T-helper 9 cell (primary cell): Measurements from ENCODE around the gene DNAJC27.

Experiments
- DNase-seq: peaks from one replicate; pipeline ENCODE4 v3.0.0-alpha.2; 2020

The DNAJC27 gene

DNA sequence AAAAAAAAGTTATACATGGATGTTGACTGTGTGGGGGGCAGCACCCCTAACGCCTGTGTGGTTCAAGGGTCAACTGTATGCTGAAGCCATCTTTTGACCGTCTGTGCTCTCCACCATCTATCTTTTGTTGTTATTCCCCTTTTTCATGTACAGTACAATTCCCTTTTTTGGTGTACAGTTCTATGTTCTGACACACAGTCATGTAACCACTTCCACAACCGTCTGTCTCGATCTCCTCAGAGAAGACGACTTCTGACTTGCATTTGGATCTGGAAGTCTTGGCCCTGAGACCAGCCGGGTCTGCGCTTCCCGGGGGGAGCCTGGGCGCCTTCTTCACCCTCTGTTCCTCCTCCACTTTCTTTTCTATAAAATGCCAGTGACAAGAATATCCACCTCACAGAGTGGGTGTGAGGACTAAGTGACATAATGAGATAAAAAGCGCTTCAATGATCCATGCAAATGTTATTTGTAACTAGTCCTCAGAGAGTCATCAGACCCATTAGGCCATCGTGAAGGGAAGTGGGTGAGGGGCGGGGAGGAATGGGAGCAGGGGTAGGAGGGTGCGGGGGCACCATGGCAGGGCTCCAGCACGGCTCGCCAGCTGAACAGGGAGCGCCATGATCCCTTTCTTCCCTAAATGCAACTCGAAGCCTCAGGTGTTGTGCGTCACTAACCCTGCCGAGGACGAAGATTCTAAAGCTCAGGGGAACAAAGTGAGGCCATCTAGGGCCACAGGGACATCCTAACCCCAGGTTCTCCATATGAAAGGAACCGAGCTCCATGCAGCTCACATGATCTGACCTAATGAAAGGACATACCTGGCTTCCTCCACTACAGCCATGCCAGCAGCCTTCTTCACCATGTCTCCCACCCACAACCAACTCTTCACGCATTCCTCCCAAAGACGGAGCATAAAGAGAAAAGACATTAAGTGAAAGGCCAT is 68.3 kb downstream of the DNAJC27 start:
- no peak for DNase-seq

DNA sequence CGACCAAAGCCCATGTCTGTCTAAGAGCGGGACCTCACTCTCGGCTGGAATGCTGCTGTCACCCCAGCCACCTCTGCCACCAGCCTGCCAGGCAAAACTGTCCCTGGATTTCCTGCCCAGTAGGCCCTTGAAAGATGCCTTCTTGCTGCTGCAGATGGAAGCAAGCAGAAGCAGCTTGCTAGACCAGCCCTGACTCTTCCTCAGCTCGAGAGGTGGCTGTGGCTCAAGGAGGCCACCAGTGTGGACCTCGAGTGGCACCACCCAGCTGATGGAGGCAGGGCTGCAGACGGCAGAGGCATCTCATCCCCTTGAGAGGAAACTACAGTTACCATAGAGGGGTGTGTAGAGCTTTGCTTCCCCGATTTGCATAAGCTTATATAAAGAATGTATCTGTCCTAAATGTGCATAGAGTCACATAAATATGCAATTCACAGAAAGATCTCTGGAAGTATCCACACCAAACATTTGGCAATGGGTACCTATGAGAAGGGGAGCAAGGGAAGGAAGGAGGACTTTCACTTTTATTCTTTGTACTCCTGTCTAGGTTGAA is 72.3 kb downstream of the DNAJC27 start:
- no peak for DNase-seq

DNA sequence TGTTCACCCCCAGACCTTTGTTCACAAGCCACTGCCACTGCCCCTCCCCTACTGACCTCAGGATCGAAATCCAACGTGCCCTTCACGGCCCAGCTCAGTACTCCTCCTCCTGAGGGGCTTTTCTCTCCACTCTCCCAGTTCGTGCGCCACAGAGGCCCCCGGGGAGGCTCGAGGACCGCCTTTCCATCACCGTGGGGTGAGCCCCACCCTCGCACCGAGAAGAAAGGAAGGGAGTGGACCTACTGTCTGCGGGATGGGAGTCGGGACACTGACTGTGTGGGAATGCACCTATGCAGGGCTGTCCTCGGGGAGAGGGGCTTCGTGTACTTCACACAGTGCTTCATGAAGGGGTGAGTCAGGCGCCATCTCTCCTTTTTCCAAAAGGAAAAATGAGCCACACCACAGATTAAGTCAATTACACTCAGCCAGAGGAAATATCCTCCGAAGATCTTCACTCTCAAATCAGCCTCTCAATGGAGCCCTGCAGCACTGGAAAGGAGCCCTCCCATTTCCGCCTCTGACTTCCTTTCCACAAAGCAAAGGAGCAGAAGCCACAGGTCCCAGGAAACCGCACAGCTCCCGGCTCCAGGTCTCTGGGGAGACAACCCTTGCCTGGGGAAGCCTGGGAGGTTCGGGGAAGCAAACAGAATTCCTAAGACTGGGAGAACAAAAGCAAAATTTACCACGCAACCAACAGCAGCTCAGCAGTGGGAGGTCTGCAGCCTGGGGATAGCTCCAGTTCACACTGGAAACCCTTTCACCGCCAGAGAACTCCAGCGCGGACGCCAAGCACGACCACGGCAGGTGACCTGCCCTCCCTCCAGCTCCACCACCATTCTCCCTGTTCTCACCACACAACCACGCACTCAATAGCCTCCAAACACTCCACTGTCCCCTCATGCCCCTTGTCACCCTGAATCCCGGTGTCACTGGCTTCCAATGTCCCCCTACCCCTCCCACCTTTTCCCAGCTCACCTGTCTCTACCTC is 73.3 kb downstream of the DNAJC27 start:
- DNase-seq: no peak

DNA sequence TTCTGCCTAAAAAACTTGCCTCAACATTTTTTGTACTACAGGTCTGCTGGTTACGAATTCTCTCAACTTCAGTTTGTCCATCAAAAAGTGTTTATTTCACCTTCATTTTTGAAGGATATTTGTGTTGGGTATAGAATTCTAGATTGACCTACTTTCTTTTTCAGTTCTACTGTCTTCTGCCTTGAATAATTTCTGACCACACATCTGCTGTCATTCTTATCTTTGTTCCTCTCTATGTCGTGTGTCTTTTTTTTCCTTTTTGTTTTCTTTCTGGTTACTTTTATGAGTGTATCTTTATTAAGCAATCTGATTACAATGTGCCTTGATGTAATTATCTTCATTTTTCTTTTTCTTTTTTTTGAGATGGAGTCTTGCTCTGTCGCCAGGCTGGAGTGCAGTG is 77.0 kb downstream of the DNAJC27 start:
- DNase-seq: no peak

DNA sequence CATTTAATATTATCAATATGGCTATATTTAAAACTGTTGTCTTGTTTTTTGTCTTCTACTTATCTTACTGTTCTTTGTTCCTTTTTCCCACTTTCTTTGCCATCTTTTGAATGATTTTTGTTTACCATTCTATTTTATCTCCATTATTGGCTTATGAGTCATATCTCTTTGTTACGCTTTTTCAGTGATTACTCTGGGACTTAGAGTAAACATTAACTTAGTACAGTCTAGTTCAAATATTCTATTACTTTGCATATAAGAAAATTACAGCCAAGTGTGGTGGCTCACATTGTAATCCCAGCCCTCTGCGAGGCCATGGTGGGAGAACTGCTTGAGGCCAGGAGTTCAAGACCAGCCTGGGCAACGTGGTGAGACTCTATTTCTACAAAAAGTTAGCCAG is 77.8 kb downstream of the DNAJC27 start:
- DNase-seq: no peak
